Measurements from ENCODE around the gene PRKCH.

DNA sequence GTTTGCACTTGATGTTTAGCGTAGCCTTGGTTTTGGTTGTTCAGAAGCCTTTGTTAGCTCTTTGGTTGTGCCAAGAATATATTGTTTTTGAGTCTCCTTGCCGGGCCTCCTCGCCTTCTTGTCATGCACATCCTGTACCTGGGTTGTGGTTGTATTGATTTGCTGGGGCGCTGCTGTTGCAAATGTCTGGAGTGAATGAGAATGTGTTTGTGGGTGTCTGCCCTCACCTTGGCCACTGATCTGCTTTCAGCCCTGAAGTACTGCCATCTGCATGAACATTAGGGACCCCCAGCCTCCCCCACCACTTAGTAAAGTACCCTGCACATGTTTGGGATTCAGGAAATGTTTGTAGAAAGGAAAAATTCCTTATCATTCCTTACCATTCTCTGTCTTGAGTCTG is 16.5 kb downstream of the PRKCH start:
- TF ChIP-seq POLR2AphosphoS5 (IDR thresholded peaks at IDR 0.05; ENCODE audit: borderline replicate concordance, low read depth, low read length) (no peak), EZH2 (IDR thresholded peaks at IDR 0.05) (no peak), FOXP2 (optimal IDR thresholded peaks at IDR 0.05; ENCODE audit: control extremely low read depth, extremely low read length, insufficient read depth) (no peak)

Measured in SK-N-MC (cell line).